WTC11 (cell line): Measurements from ENCODE around the gene RBM39.

Experiments
- ZNF263 ChIP-seq: sonication (generic); formaldehyde crosslinking; IDR thresholded peaks from 2 replicates; pipeline ENCODE4 v1.8.1; 2022; ENCODE audit warnings: low read depth, mild to moderate bottlenecking, moderate library complexity, missing genetic modification reagents
- TF ChIP-seq, protein P1 (sequence below): fragments of 200-600 bp; IDR thresholded peaks from 2 replicates; pipeline ENCODE4 v1.8.0; 2022; ENCODE audit warnings: antibody characterized with exemption
- TF ChIP-seq, protein P2 (sequence below): sonication (generic); formaldehyde crosslinking; IDR thresholded peaks from 2 replicates; pipeline ENCODE4 v1.8.1; 2022; ENCODE audit warnings: missing genetic modification reagents, borderline replicate concordance

DNA sequence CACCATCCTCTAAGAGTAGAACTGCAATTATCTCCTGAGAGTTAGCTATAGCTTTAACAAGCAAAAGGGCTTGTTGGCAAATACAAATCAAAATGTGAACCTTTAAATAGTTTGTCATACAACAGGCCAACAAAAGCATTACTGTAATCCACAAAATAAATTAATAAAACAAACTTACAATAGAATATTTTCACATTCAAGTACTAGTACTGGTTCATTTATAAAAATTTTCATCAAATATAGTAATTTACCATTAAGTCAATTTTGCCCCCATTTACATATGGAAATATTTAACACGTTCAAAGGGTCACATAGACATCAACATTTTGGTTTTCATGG, 9.4 kb downstream of the RBM39 start:
- TF ChIP-seq, protein P1, sequence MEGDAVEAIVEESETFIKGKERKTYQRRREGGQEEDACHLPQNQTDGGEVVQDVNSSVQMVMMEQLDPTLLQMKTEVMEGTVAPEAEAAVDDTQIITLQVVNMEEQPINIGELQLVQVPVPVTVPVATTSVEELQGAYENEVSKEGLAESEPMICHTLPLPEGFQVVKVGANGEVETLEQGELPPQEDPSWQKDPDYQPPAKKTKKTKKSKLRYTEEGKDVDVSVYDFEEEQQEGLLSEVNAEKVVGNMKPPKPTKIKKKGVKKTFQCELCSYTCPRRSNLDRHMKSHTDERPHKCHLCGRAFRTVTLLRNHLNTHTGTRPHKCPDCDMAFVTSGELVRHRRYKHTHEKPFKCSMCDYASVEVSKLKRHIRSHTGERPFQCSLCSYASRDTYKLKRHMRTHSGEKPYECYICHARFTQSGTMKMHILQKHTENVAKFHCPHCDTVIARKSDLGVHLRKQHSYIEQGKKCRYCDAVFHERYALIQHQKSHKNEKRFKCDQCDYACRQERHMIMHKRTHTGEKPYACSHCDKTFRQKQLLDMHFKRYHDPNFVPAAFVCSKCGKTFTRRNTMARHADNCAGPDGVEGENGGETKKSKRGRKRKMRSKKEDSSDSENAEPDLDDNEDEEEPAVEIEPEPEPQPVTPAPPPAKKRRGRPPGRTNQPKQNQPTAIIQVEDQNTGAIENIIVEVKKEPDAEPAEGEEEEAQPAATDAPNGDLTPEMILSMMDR, result no peak
- TF ChIP-seq, protein P2, sequence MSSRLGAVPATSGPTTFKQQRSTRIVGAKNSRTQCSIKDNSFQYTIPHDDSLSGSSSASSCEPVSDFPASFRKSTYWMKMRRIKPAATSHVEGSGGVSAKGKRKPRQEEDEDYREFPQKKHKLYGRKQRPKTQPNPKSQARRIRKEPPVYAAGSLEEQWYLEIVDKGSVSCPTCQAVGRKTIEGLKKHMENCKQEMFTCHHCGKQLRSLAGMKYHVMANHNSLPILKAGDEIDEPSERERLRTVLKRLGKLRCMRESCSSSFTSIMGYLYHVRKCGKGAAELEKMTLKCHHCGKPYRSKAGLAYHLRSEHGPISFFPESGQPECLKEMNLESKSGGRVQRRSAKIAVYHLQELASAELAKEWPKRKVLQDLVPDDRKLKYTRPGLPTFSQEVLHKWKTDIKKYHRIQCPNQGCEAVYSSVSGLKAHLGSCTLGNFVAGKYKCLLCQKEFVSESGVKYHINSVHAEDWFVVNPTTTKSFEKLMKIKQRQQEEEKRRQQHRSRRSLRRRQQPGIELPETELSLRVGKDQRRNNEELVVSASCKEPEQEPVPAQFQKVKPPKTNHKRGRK (CRISPR knock-in tag), result no peak
- TF ChIP-seq ZNF263 (CRISPR knock-in tag), result no peak
